ENCODE results near the gene ATXN7L3.

The ATXN7L3 gene

GRCh38 chr17:44217738-44218343 lies 18.2 kb upstream of the ATXN7L3 start:
- DNase-seq = no peak

GRCh38 chr17:44216694-44217093 lies 17.0 kb upstream of the ATXN7L3 start:
- DNase-seq = no peak

- no peak for DNase-seq
These were observed 16.5 kb upstream of the ATXN7L3 start for GRCh38 chr17:44216173-44216572.

GRCh38 chr17:44214896-44215295 lies 15.2 kb upstream of the ATXN7L3 start:
- no peak for DNase-seq

- DNase-seq = no peak
These were observed 14.5 kb upstream of the ATXN7L3 start for GRCh38 chr17:44214230-44214494.

- no peak for DNase-seq
These were observed 13.9 kb upstream of the ATXN7L3 start for GRCh38 chr17:44213403-44214229.

GRCh38 chr17:44212507-44213402 lies 13.1 kb upstream of the ATXN7L3 start:
- no peak for DNase-seq

- no peak for DNase-seq
These were observed 11.9 kb upstream of the ATXN7L3 start for GRCh38 chr17:44211281-44212265.

GRCh38 chr17:44210342-44211192 lies 10.9 kb upstream of the ATXN7L3 start:
- DNase-seq = no peak

- no peak for DNase-seq
These were observed 10.2 kb upstream of the ATXN7L3 start for GRCh38 chr17:44209786-44210341.

- no peak for DNase-seq
These were observed 8.1 kb upstream of the ATXN7L3 start for GRCh38 chr17:44207743-44208142.

- no peak for DNase-seq
These were observed 7.6 kb upstream of the ATXN7L3 start for GRCh38 chr17:44207319-44207718.

GRCh38 chr17:44206825-44207155 lies 7.1 kb upstream of the ATXN7L3 start:
- no peak for DNase-seq

- DNase-seq = no peak
These were observed 6.5 kb upstream of the ATXN7L3 start for GRCh38 chr17:44205962-44206824.

- no peak for DNase-seq
These were observed 4.8 kb upstream of the ATXN7L3 start for GRCh38 chr17:44204441-44204882.

- peak; percentile 46 to 60 for DNase-seq
These were observed 4.2 kb upstream of the ATXN7L3 start for GRCh38 chr17:44203731-44204440.

- no peak for DNase-seq
These were observed 3.1 kb upstream of the ATXN7L3 start for GRCh38 chr17:44202756-44203155.

- DNase-seq = no peak
These were observed 933 bp upstream of the ATXN7L3 start for GRCh38 chr17:44200478-44201155.

All from SW 1271 (cell line).